ENCODE measurements around the gene ABHD11.

DNA sequence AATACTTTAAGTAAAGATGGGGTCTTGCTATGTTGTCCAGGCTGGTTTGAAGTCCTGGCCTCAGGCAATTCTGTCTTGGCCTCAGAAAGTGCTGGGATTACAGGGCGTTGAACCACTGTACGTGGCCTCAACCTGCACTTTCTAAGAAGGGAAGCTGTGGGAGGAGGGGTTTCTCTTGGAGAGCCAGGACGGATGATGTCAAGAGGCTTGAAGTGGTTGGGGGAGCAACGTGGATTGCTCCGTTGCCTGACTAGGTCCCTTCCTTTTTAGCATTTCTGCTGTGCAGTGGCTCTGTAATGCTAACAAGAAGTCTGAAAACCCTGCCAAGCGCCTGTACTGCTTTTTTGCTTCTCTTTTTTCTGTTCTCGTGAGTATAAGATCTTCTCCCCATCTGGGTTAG is 48.0 kb downstream of the ABHD11 start:
- no peak for TF ChIP-seq POLR2AphosphoS5 (IDR thresholded peaks at IDR 0.05; ENCODE audit: borderline replicate concordance, low read depth, low read length)
- TF ChIP-seq EZH2 (IDR thresholded peaks at IDR 0.05): no peak
